ENCODE results near the gene ANKDD1A. TPM values are rescaled to one million over a fixed set of nuclear protein-coding genes. Genes with fewer than 3 reads are reported as not detected.

The ANKDD1A gene
- total RNA-seq, 4 donors from 2014 or later = 5.1 to 11.9 (median 6.3) TPM

DNA sequence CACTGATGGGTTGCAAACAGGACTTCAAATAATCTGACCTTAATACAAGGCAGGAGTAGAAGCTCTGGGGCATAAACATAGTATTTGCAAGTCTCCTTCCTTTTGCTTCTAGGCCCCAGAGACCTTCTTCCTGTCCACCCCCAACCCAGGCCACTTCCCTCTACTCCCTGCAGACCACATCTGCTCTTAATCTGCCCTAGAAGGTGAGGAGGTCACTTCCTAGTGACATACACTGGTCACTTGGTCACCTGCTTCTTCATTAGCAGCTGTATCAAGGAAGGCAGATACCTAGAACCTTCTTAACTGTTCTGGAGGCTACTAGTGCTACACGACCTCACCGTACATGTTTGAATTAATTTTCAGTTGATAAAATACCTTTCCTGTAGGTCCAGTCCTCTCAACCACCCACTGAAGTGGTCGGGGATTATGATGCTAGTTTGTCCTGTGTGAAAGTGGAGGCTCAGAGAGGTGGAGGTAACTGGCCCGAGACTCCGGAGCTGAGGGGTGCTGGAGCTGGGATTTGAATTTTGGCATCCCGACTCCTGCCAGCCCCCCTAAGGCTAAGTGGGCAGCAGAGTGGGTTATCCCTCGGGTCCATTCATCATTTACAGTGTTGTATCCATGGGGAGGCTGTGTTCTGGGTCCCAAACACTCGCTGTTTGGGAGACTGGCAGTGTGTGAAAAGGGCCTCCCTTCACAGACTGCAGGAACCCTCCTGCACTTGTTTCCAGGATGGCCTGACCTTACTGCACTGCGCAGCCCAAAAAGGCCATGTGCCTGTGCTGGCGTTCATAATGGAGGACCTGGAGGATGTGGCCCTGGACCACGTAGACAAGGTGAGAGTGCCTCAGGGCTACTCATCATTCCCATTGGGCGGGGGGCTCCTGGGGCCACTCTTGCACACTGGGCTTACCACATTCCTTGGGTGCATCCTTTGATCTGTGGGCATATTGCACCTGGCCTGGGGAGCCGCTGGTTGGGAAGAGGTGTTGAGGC lies 13.9 kb downstream of the ANKDD1A start:
- Histone ChIP-seq H3K36me3 (no peaks in the 10 kb centered on the region), H3K4me1 (peaks cover 7 to 26% of the 10 kb centered on the region in 2 donors), H3K4me3 (replicated peaks in 1 of 3) (no peak overlapping the region), H3K27ac (no peak overlapping the region), H3K9me3 (no peaks in the 10 kb centered on the region), H3K27me3 (no peaks in the 10 kb centered on the region)
- no peak for DNase-seq
- intact Hi-C loops (cut with DNase I) = no loop called here
- 94% methylated on average over 9 to 13 of the region's 13 CpGs for WGBS, 2 donors
- TF ChIP-seq POLR2A (IDR thresholded peaks at IDR 0.05) (no peak), CTCF (IDR thresholded peaks at IDR 0.05) (no peak)

DNA sequence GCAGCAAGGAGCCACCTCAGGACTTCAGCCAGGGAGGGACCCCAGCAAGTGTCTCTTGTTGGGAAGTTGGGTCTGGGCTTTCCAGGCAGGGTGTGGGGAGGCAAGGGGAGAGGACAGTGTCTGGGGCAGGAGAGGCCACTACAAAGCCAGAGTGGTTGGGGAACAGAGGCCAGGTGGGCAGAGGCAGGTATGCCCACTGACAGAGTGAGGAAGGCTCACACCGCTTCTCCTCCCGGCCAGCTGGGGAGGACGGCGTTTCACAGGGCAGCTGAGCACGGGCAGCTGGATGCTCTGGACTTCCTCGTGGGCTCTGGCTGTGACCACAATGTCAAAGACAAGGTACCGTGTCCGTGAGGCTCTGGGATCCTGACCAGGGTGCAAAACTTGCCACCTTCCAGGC lies 15.0 kb downstream of the ANKDD1A start:
- intact Hi-C loops (cut with DNase I) = no loop called here
- WGBS, 2 donors = 96 to 100% methylated on average over 2 to 8 of the region's 8 CpGs

GRCh38 chr15:64928626-64929220 lies 17.0 kb downstream of the ANKDD1A start:
- WGBS, 2 donors = 40 to 44% methylated on average over 8 to 10 of the region's 10 CpGs
- Histone ChIP-seq H3K36me3 (no peaks in the 10 kb centered on the region), H3K4me1 (peaks cover 7 to 15% of the 10 kb centered on the region in 2 donors), H3K27ac (peak overlapping the region in 1 of 3 donors; percentile 32), H3K4me3 (replicated peaks in 1 of 3) (no peak overlapping the region), H3K9me3 (no peaks in the 10 kb centered on the region), H3K27me3 (no peaks in the 10 kb centered on the region)
- DNase-seq = peak; percentile 19 to 38
- intact Hi-C loops (cut with DNase I) = no loop called here
- TF ChIP-seq POLR2A (IDR thresholded peaks at IDR 0.05) (no peak), CTCF (IDR thresholded peaks at IDR 0.05) (no peak)

More for the DNA sequence above, 15.0 kb downstream of the ANKDD1A start:
- Histone ChIP-seq H3K27me3 (no peaks in the 10 kb centered on the region), H3K36me3 (no peaks in the 10 kb centered on the region), H3K9me3 (no peaks in the 10 kb centered on the region), H3K4me1 (peaks cover 7 to 22% of the 10 kb centered on the region in 2 donors), H3K27ac (no peak overlapping the region), H3K4me3 (replicated peaks in 1 of 3) (no peak overlapping the region)
- DNase-seq = no peak
- TF ChIP-seq CTCF (IDR thresholded peaks at IDR 0.05) (no peak), POLR2A (IDR thresholded peaks at IDR 0.05) (no peak)

DNA sequence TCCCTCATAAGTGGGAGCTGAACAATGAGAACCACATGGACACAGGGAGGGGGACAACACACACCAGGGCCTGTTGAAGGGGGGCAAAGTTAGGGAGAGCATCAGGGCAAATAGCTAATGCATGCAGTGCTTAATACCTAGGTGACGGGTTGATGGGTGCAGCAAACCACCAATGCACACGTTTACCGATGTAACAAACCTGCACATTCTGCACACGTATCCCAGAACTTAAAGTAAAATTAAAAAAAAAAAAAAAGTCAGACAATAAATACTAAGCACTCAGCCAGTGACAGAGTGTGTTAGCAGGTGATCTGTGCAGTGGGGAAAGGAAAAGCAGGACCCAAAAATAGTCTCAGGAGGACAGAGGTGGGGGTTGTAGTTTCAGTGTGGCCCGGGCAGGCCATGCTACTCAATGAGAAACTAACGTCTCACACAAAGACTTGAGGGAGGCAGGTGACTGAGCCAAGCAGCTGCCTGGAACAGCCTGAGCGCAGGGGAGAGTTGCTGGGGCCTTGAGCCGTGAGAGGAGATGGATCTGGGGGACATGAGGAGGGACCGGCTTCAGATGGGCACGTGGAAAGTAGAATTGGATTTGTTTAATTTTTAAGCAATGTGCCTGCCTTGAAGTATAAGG lies 18.4 kb downstream of the ANKDD1A start:
- Histone ChIP-seq H3K9me3 (no peaks in the 10 kb centered on the region), H3K36me3 (no peaks in the 10 kb centered on the region), H3K4me1 (peaks cover 7 to 15% of the 10 kb centered on the region in 2 donors), H3K27ac (no peak overlapping the region), H3K4me3 (replicated peaks in 1 of 3) (no peak overlapping the region), H3K27me3 (no peaks in the 10 kb centered on the region)
- 92 to 94% methylated on average over 10 of the region's 10 CpGs for WGBS, 2 donors
- intact Hi-C loops (cut with DNase I) = no loop called here
- TF ChIP-seq POLR2A (IDR thresholded peaks at IDR 0.05) (no peak), CTCF (IDR thresholded peaks at IDR 0.05) (no peak)
- no peak for DNase-seq
